Adrenal gland (tissue), 5 donors: ENCODE data around the gene IDH3G.

Source experiments
- CTCF ChIP-seq, 6 experiments: fragments of 450-650 bp in 4 of 6; fragments of 200-600 bp in 2 of 6; sonication (generic) in 1 of 6; IDR thresholded peaks; 1 replicate in 5 of 6; 2 replicates in 1 of 6; pipeline versions ENCODE4 v1.5.1 to v1.8.0; 2016 to 2021; ENCODE audit warnings: antibody characterized with exemption in 6 of 6, mild to moderate bottlenecking in 2 of 6, moderate library complexity in 1 of 6
- POLR2A ChIP-seq, 2 donors: fragments of 450-650 bp; IDR thresholded peaks; one replicate each; pipeline ENCODE4 v1.6.1; 2017; ENCODE audit warnings: antibody characterized with exemption in 2 of 2, mild to moderate bottlenecking in 2 of 2, moderate library complexity in 1 of 2
- donor health status: DM: no; HTN: no; CAD: no.

- no peak for TF ChIP-seq CTCF (IDR thresholded peaks at IDR 0.05)
- TF ChIP-seq POLR2A (IDR thresholded peaks at IDR 0.05) = no peak
These were observed 35.3 kb upstream of the IDH3G start for GRCh38 chrX:153829549-153829798.
